GM12874 (cell line): ENCODE data around the gene GADL1.

Experiments
- TF ChIP-seq, protein P1 (sequence below): IDR thresholded peaks from 2 replicates; pipeline ENCODE4 v1.5.1; 2011; ENCODE audit warnings: low read depth, mild to moderate bottlenecking, control low read depth, low read length, moderate library complexity; ENCODE audit not compliant: insufficient read depth

Gene GADL1

DNA sequence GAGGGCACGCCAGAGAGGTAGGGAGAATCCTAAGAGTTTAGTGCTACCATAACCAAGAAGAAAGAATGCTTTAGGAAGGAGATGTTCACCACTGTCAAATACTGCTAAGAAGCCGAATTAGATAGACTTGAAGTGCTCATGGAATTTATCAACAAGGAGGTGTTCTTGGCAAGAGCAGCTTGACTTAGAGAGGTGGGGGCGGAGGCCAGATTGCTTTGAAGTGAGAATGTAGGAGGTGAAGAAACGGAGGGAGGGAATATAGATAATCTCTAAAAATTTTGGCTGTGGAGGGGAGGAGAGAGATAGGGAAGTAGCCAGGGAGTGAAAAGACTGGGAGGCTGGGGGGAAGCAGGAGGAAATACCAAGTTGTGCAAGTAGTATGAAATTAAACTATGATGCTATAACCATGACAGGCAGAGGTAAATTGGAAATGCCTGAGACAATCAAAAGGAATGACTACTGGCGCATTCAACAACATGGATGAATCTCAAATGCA lies 35.5 kb downstream of the GADL1 start:
- TF ChIP-seq, protein P1, sequence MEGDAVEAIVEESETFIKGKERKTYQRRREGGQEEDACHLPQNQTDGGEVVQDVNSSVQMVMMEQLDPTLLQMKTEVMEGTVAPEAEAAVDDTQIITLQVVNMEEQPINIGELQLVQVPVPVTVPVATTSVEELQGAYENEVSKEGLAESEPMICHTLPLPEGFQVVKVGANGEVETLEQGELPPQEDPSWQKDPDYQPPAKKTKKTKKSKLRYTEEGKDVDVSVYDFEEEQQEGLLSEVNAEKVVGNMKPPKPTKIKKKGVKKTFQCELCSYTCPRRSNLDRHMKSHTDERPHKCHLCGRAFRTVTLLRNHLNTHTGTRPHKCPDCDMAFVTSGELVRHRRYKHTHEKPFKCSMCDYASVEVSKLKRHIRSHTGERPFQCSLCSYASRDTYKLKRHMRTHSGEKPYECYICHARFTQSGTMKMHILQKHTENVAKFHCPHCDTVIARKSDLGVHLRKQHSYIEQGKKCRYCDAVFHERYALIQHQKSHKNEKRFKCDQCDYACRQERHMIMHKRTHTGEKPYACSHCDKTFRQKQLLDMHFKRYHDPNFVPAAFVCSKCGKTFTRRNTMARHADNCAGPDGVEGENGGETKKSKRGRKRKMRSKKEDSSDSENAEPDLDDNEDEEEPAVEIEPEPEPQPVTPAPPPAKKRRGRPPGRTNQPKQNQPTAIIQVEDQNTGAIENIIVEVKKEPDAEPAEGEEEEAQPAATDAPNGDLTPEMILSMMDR: no peak

- TF ChIP-seq, protein P1: no peak
These were observed 38.8 kb downstream of the GADL1 start for GRCh38 chr3:30855400-30856292.

DNA sequence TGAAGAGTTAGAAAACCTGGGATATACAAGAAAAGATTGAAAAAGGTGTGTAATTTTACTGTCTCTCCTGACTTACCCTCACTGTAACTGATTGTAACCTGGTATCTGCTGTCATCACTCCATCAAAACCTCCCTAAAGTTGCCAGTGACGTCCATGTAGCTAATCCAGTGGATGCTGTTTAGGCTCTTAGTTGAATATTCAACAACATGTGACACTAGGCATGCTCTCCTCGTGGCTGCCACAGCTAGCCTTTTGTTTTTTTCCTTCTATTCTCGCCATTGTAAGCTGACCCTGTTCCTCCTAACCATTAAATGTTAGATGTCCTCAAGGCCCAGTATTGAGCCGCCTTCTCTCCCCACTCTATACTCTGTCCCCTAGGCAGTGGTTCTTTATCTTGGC lies 41.6 kb downstream of the GADL1 start:
- TF ChIP-seq, protein P1: no peak

- TF ChIP-seq, protein P1: no peak
These were observed 46.2 kb downstream of the GADL1 start for GRCh38 chr3:30848087-30848779.

DNA sequence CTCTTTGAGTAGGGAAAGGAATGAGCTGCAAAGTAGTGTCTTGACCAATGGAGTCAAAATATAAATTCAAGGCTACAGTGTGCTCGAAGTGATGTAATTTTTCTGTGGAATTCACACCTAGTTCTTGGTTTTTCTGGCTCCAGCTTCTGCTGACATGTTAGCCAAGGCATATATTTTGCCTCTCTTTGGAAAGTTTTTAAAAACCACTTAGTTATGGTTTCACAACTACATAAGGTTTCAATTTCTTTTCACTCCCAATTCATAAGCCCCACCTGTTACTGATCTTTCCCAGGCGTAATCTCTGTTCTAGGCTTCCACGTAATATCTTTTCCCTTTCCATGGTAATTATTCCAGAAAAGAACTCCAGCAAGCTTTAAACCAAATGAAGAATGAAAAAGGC lies 46.9 kb downstream of the GADL1 start:
- TF ChIP-seq, protein P1: no peak

DNA sequence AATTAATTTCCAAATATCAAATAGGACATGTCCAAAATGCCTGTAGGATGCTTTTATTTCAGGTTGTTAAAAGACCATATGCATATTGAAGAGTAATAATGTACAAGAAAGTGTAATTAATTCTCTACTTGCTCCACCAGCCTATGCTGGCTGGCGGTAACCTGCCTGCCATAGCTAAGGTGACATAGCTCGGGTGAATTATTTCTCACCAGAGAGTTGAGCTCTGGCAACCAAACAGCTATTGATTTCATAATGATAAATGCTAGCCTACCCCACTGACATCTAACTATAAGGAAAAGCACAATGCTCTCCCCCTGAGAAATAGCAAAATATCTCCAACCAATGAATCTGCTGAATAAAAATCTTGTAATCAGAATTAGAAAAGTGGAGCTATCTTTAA lies 48.9 kb downstream of the GADL1 start:
- TF ChIP-seq, protein P1: no peak

GRCh38 chr3:30843877-30844276 lies 50.6 kb downstream of the GADL1 start:
- TF ChIP-seq, protein P1: no peak
